OCI-LY7 (cell line): ENCODE results near the gene CFAP52. TPM values are rescaled to one million over a fixed set of nuclear protein-coding genes. Genes with fewer than 3 reads are reported as not detected.
"Not testable (repeated sequence)": the region's sequence is repeated elsewhere in the genome, so short reads cannot be mapped to it uniquely, and the experiment has no call there.

ENCODE experiments used
- BruUV-seq: library from RNA; stranded (reverse); fragments of 400-500 nt; replicated peaks from 2 replicates; lab custom pipeline; 2021; lab: Mats Ljungman, UMichigan
- CTCF ChIA-PET: fragments of 300-600 bp; sonication (Branson Sonifier 250); formaldehyde crosslinking; loops from one replicate; lab custom pipeline; 2022; ENCODE audit warnings: antibody characterized with exemption; ENCODE audit not compliant: unreplicated experiment; lab: Charles Lee
- POLR2A ChIA-PET: fragments of 300-600 bp; sonication (Branson Sonifier 250); formaldehyde crosslinking; loops from one replicate; lab custom pipeline; 2022; ENCODE audit warnings: antibody characterized with exemption; lab: Charles Lee
- DNase-seq: peaks from one replicate; pipeline ENCODE4 v3.0.0-alpha.2; 2015; ENCODE audit warnings: low spot score
- H2AFZ ChIP-seq: fragments of 200-600 bp; sonication (generic), shearing (Covaris generic); 2 replicates; pipeline ENCODE4 v1.6.1; 2014; ENCODE audit warnings: mild to moderate bottlenecking, antibody characterized with exemption, low read length, moderate library complexity
- H3K27ac ChIP-seq: fragments of 200-600 bp; sonication (generic); 2 replicates; pipeline ENCODE4 v1.5.1; 2014; ENCODE audit warnings: mixed run types, low read depth, mild to moderate bottlenecking, moderate library complexity, low read length, inconsistent platforms; ENCODE audit not compliant: poor library complexity, severe bottlenecking
- H3K36me3 ChIP-seq: fragments of 200-600 bp; sonication (generic); 2 replicates; pipeline ENCODE4 v1.6.1; 2014; ENCODE audit warnings: mild to moderate bottlenecking, antibody characterized with exemption, low read length, moderate library complexity, mixed read lengths; ENCODE audit not compliant: insufficient read depth
- H3K4me1 ChIP-seq: fragments of 200-600 bp; sonication (generic); 2 replicates; pipeline ENCODE4 v1.5.1; 2014; ENCODE audit warnings: mild to moderate bottlenecking, low read length; ENCODE audit not compliant: insufficient read depth, poor library complexity, severe bottlenecking
- H3K4me2 ChIP-seq: fragments of 200-600 bp; sonication (generic); 2 replicates; pipeline ENCODE4 v1.6.1; 2014; ENCODE audit warnings: mild to moderate bottlenecking, low read length
- H3K4me3 ChIP-seq: fragments of 200-600 bp; sonication (generic); 2 replicates; pipeline ENCODE4 v1.5.1; 2014; ENCODE audit warnings: mild to moderate bottlenecking, low read depth, low read length; ENCODE audit not compliant: poor library complexity, severe bottlenecking
- H3K79me2 ChIP-seq: fragments of 200-600 bp; sonication (generic); 2 replicates; pipeline ENCODE4 v1.6.1; 2016; ENCODE audit warnings: low read depth, mild to moderate bottlenecking, low read length, moderate library complexity, mixed read lengths; ENCODE audit not compliant: insufficient read depth
- H3K9me2 ChIP-seq: fragments of 200-600 bp; sonication (generic); 2 replicates; pipeline ENCODE4 v1.6.1; 2016; ENCODE audit warnings: mild to moderate bottlenecking, low read length, mixed read lengths; ENCODE audit not compliant: insufficient read depth
- H3K9me3 ChIP-seq: fragments of 200-600 bp; sonication (generic); 2 replicates; pipeline ENCODE4 v1.6.1; 2014; ENCODE audit warnings: mild to moderate bottlenecking, mixed run types, low read length, mixed read lengths
- H4K20me1 ChIP-seq: fragments of 200-600 bp; sonication (generic); 2 replicates; pipeline ENCODE4 v1.6.1; 2014; ENCODE audit warnings: mild to moderate bottlenecking, antibody characterized with exemption, low read length, moderate library complexity, mixed read lengths; ENCODE audit not compliant: insufficient read depth
- EZH2phosphoT487 ChIP-seq: fragments of 200-600 bp; sonication (generic); IDR thresholded peaks from 2 replicates; pipeline ENCODE4 v1.6.1; 2018; ENCODE audit warnings: low read depth, borderline replicate concordance, mild to moderate bottlenecking, mixed run types, antibody characterized with exemption, low read length, moderate library complexity, mixed read lengths
- intact Hi-C: fragments of 100-400 bp; cut with micrococcal nuclease; formaldehyde crosslinking; loops from one replicate; pipeline ENCODE4 v1.10.0; 2022; ENCODE audit not compliant: unreplicated experiment
- total RNA-seq, 2 experiments: library from RNA; depleted of rRNA in 1 of 2; stranded (reverse); fragments of >200 nt in 1 of 2; shearing (Covaris generic) in 1 of 2; gene quantifications; 2 replicates each; pipeline ENCODE4 v1.2.3, GENCODE V29; 2014 to 2022
- TF ChIP-seq, protein P1 (sequence below): fragments of 200-600 bp; sonication (generic); conservative IDR thresholded peaks from 2 replicates; pipeline ENCODE4 v1.5.1; 2014; ENCODE audit warnings: mild to moderate bottlenecking, antibody characterized with exemption, low read length, moderate library complexity, mixed read lengths

The CFAP52 gene
- total RNA-seq, 2 experiments from 2014 or later: not detected

DNA sequence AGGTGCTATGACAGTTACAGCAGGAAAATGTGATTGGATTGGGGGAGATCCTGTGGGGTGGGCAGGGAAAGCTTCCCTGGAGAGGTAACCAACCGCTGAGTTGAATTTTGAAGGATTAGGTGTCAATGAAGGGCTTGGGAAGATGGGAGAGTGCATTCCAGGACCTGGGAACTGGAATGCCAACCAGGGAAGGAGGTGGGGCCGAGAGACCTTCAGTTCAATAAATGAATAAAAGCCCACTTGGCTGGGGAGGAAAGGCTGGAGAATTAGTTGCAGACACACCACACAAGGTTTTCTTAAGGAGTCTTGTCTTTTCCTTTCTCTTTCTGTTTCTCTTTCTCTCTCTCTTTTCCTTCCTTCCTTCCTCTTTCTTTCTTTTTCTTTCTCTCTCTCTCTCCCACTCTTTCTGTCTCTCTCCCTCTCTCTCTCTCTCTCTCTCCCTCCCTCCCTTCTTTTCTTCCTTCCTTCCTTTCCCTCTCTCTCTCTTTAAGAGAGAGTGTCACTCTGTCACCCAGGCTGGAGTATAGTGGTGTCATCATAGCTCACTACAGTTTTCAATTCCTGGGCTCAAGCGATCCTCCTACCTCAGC, 72.2 kb downstream of the CFAP52 start:
- H2AFZ ChIP-seq: no peak overlapping the region
- H3K9me3 ChIP-seq: no peaks in the 10 kb centered on the region
- no peaks in the 10 kb centered on the region for H3K36me3 ChIP-seq
- DNase-seq: no peak
- H3K4me3 ChIP-seq: no peak overlapping the region
- no peak overlapping the region for H3K4me2 ChIP-seq
- H3K9me2 ChIP-seq: no peaks in the 10 kb centered on the region
- no TSS peak for BruUV-seq
- intact Hi-C loops: no loop called here
- H3K4me1 ChIP-seq: peaks cover 11% of the 10 kb centered on the region
- ChIA-PET CTCF (no interaction called here), POLR2A (interaction anchor here (0.7 kb wide), 1 partner anchor 691 kb away, joined by 5 read pairs; no protein-coding TSS in a partner anchor)
- no peaks in the 10 kb centered on the region for H3K79me2 ChIP-seq
- no peaks in the 10 kb centered on the region for H4K20me1 ChIP-seq
- no peak overlapping the region for H3K27ac ChIP-seq
- TF ChIP-seq EZH2phosphoT487: no peak
- TF ChIP-seq, protein P1, sequence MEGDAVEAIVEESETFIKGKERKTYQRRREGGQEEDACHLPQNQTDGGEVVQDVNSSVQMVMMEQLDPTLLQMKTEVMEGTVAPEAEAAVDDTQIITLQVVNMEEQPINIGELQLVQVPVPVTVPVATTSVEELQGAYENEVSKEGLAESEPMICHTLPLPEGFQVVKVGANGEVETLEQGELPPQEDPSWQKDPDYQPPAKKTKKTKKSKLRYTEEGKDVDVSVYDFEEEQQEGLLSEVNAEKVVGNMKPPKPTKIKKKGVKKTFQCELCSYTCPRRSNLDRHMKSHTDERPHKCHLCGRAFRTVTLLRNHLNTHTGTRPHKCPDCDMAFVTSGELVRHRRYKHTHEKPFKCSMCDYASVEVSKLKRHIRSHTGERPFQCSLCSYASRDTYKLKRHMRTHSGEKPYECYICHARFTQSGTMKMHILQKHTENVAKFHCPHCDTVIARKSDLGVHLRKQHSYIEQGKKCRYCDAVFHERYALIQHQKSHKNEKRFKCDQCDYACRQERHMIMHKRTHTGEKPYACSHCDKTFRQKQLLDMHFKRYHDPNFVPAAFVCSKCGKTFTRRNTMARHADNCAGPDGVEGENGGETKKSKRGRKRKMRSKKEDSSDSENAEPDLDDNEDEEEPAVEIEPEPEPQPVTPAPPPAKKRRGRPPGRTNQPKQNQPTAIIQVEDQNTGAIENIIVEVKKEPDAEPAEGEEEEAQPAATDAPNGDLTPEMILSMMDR: no peak

GRCh38 chr17:9658593-9659211, 82.3 kb downstream of the CFAP52 start:
- H4K20me1 ChIP-seq: no peaks in the 10 kb centered on the region
- no peaks in the 10 kb centered on the region for H3K79me2 ChIP-seq
- BruUV-seq: no TSS peak
- intact Hi-C loops: no loop called here
- ChIA-PET POLR2A (no interaction called here), CTCF (no interaction called here)
- H2AFZ ChIP-seq: no peak overlapping the region
- no peak for TF ChIP-seq EZH2phosphoT487
- TF ChIP-seq, protein P1: no peak
- no peak overlapping the region for H3K4me3 ChIP-seq
- H3K36me3 ChIP-seq: no peaks in the 10 kb centered on the region
- H3K27ac ChIP-seq: no peak overlapping the region
- DNase-seq: no peak
- H3K9me3 ChIP-seq: no peaks in the 10 kb centered on the region
- no peaks in the 10 kb centered on the region for H3K4me1 ChIP-seq
- no peaks in the 10 kb centered on the region for H3K9me2 ChIP-seq
- H3K4me2 ChIP-seq: no peak overlapping the region

- ChIA-PET CTCF (no interaction called here), POLR2A (no interaction called here)
- no peak overlapping the region for H3K27ac ChIP-seq
- H3K9me3 ChIP-seq: no peaks in the 10 kb centered on the region
- H2AFZ ChIP-seq: no peak overlapping the region
- no TSS peak for BruUV-seq
- no peaks in the 10 kb centered on the region for H3K36me3 ChIP-seq
- H3K79me2 ChIP-seq: no peaks in the 10 kb centered on the region
- H3K4me2 ChIP-seq: no peak overlapping the region
- TF ChIP-seq, protein P1: no peak
- TF ChIP-seq EZH2phosphoT487: no peak
- intact Hi-C loops: no loop called here
- H4K20me1 ChIP-seq: no peaks in the 10 kb centered on the region
- DNase-seq: no peak
- H3K4me1 ChIP-seq: no peaks in the 10 kb centered on the region
- H3K4me3 ChIP-seq: no peak overlapping the region
- no peaks in the 10 kb centered on the region for H3K9me2 ChIP-seq
Observed at GRCh38 chr17:9661027-9661426, 84.6 kb downstream of the CFAP52 start.

DNA sequence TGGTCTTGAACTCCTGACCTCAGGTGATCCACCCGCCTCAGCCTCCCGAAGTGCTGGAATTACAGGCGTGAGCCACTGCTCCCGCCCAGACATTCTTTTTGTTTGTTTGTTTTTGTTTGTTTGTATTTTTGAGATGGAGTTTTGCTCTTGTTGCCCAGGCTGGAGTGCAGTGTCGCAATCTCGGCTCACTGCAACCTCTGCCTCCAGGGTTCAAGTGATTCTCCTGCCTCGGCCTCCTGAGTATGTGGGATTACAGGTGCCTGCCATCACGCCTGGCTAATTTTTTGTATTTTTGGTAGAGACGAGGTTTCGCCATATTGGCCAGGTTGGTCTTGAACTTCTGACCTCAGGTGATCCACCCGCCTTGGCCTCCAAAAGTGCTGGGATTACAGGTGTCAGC, 87.1 kb downstream of the CFAP52 start:
- intact Hi-C loops, DNase-seq, H3K9me3 ChIP-seq, H3K4me1 ChIP-seq, H3K4me3 ChIP-seq, H3K79me2 ChIP-seq, H2AFZ ChIP-seq, H3K9me2 ChIP-seq, CTCF ChIA-PET, POLR2A ChIA-PET, H4K20me1 ChIP-seq, BruUV-seq, H3K36me3 ChIP-seq, H3K27ac ChIP-seq, H3K4me2 ChIP-seq: not testable (repeated sequence)
